HEK293 (cell line): ENCODE results near the gene STK38.

Experiments used
- CTCF ChIA-PET: fragments of 350-600 bp; formaldehyde crosslinking; extraction: SDS; loops from one replicate; lab custom pipeline; 2021; ENCODE audit warnings: antibody characterized with exemption; lab: Yijun Ruan, JAX
- POLR2A ChIA-PET: fragments of 300-600 bp; formaldehyde crosslinking; extraction: SDS; loops from one replicate; lab custom pipeline; 2020; ENCODE audit warnings: antibody characterized with exemption, inconsistent platforms; lab: Yijun Ruan, JAX
- H3K27ac ChIP-seq: fragments of 200-500 bp; sonication (Bioruptor generic); 2 replicates; pipeline ENCODE4 v1.5.1; 2014; ENCODE audit warnings: low read depth, low read length, control low read depth, inconsistent platforms; ENCODE audit errors: extremely low read depth
- H3K36me3 ChIP-seq, 2 experiments: fragments of 200-500 bp in 1 of 2; sonication (Bioruptor generic) in 1 of 2; 1 replicate in 1 of 2; 2 replicates in 1 of 2; pipeline ENCODE4 v1.5.1; 2014 to 2017; ENCODE audit warnings: inconsistent platforms in 2 of 2, low read length in 2 of 2; ENCODE audit not compliant: control insufficient read depth in 2 of 2, insufficient read depth in 1 of 2
- H3K4me1 ChIP-seq: fragments of 200-500 bp; sonication (Bioruptor generic); 2 replicates; pipeline ENCODE4 v1.5.1; 2014; ENCODE audit warnings: mild to moderate bottlenecking, low read length, inconsistent platforms; ENCODE audit not compliant: control insufficient read depth, insufficient read depth
- H3K4me3 ChIP-seq: 2 replicates; pipeline ENCODE4 v1.5.1; 2011; ENCODE audit warnings: low read depth, mild to moderate bottlenecking, control low read depth, low read length, moderate library complexity
- H3K9me3 ChIP-seq: fragments of 200-500 bp; sonication (Bioruptor generic); 2 replicates; pipeline ENCODE4 v1.5.1; 2014; ENCODE audit warnings: low read depth, low read length, inconsistent platforms; ENCODE audit not compliant: control insufficient read depth, insufficient read depth
- BCL11A ChIP-seq: fragments of 450-650 bp; formaldehyde crosslinking; IDR thresholded peaks from 2 replicates; pipeline ENCODE4 v1.5.1; 2016; ENCODE audit warnings: low read depth, missing biosample characterization, missing genetic modification characterization
- GFI1B ChIP-seq: fragments of 450-650 bp; formaldehyde crosslinking; IDR thresholded peaks from 2 replicates; pipeline ENCODE4 v1.5.1; 2016; ENCODE audit warnings: missing biosample characterization, missing genetic modification characterization
- MEIS1 ChIP-seq: sonication (generic); formaldehyde crosslinking; IDR thresholded peaks from 2 replicates; pipeline ENCODE4 v1.8.1; 2022; ENCODE audit warnings: missing genetic modification reagents, mild to moderate bottlenecking, borderline replicate concordance
- ZNF174 ChIP-seq: fragments of 450-650 bp; formaldehyde crosslinking; IDR thresholded peaks from 2 replicates; pipeline ENCODE4 v1.5.0; 2017; ENCODE audit warnings: missing biosample characterization, mild to moderate bottlenecking, missing genetic modification characterization
- ZNF239 ChIP-seq: fragments of 450-650 bp; formaldehyde crosslinking; IDR thresholded peaks from 2 replicates; pipeline ENCODE4 v1.5.1; 2016; ENCODE audit warnings: missing biosample characterization, missing genetic modification characterization
- ZNF416 ChIP-seq: fragments of 450-650 bp; formaldehyde crosslinking; IDR thresholded peaks from 2 replicates; pipeline ENCODE4 v1.5.1; 2016; ENCODE audit warnings: missing biosample characterization, missing genetic modification characterization
- ZNF558 ChIP-seq: fragments of 450-650 bp; formaldehyde crosslinking; IDR thresholded peaks from 2 replicates; pipeline ENCODE4 v1.5.1; 2016; ENCODE audit warnings: missing biosample characterization, missing genetic modification characterization
- ZNF561 ChIP-seq: fragments of 450-650 bp; IDR thresholded peaks from 2 replicates; pipeline ENCODE4 v1.5.1; 2018; ENCODE audit warnings: missing biosample characterization, missing genetic modification characterization, borderline replicate concordance
- ZNF585B ChIP-seq: fragments of 450-650 bp; formaldehyde crosslinking; IDR thresholded peaks from 2 replicates; pipeline ENCODE4 v1.5.1; 2016; ENCODE audit warnings: missing biosample characterization, missing genetic modification characterization
- ZNF623 ChIP-seq: fragments of 450-650 bp; formaldehyde crosslinking; IDR thresholded peaks from 2 replicates; pipeline ENCODE4 v1.5.1; 2016; ENCODE audit warnings: missing biosample characterization, missing genetic modification characterization
- ZNF626 ChIP-seq: fragments of 450-650 bp; sonication (Bioruptor Pico); formaldehyde crosslinking; IDR thresholded peaks from 2 replicates; pipeline ENCODE4 v1.5.1; 2018; ENCODE audit warnings: missing biosample characterization, missing genetic modification characterization, inconsistent platforms
- ZNF654 ChIP-seq: fragments of 450-650 bp; formaldehyde crosslinking; IDR thresholded peaks from 2 replicates; pipeline ENCODE4 v1.5.1; 2016; ENCODE audit warnings: low read depth, missing biosample characterization, missing genetic modification characterization
- ZNF660 ChIP-seq: fragments of 450-650 bp; IDR thresholded peaks from 2 replicates; pipeline ENCODE4 v1.5.1; 2018; ENCODE audit warnings: missing biosample characterization, mild to moderate bottlenecking, missing genetic modification characterization
- ZNF707 ChIP-seq: fragments of 450-650 bp; formaldehyde crosslinking; IDR thresholded peaks from 2 replicates; pipeline ENCODE4 v1.5.1; 2016; ENCODE audit warnings: missing biosample characterization, missing genetic modification characterization
- ZNF791 ChIP-seq: fragments of 450-650 bp; formaldehyde crosslinking; IDR thresholded peaks from 2 replicates; pipeline ENCODE4 v1.5.1; 2016; ENCODE audit warnings: missing biosample characterization, missing genetic modification characterization
- ZSCAN30 ChIP-seq: fragments of 450-650 bp; IDR thresholded peaks from 2 replicates; pipeline ENCODE4 v1.5.1; 2018; ENCODE audit warnings: missing biosample characterization, mild to moderate bottlenecking, missing genetic modification characterization, moderate library complexity
- TF ChIP-seq, protein P1 (sequence below): fragments of 450-650 bp; formaldehyde crosslinking; IDR thresholded peaks from 2 replicates; pipeline ENCODE4 v1.5.1; 2016; ENCODE audit warnings: missing biosample characterization, missing genetic modification characterization, low read depth
- TF ChIP-seq, protein P2 (sequence below): fragments of 450-650 bp; formaldehyde crosslinking; IDR thresholded peaks from 2 replicates; pipeline ENCODE4 v1.5.1; 2016; ENCODE audit warnings: missing biosample characterization, missing genetic modification characterization
- TF ChIP-seq, protein P3 (sequence below): fragments of 450-650 bp; formaldehyde crosslinking; conservative IDR thresholded peaks from 2 replicates; pipeline ENCODE4 v1.5.1; 2016; ENCODE audit warnings: low read depth, missing biosample characterization, missing genetic modification characterization

Gene STK38

DNA sequence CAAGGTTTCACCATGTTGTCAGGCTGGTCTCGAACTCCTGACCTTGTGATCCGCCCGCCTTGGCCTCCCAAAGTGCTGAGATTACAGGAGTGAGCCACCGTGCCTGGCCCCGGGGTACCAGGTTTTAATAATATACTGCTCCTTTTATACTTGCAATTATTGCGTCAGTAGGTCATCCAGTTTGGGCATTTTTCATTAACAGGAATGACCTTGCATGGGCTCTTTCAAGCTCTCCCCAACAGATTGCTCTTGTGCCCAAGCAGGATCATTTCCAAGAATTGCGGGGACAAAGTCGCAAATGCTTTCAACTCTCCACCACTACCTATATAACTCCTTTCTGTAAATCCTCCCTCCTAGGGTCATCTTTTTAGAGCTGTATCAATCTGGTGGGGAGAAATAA, 23.8 kb downstream of the STK38 start:
- peaks cover 20 to 64% of the 10 kb centered on the region in 2 experiments for H3K36me3 ChIP-seq
- ChIA-PET CTCF (no interaction called here), POLR2A (no interaction called here)
- TF ChIP-seq ZNF174: no peak
- no peak for TF ChIP-seq MEIS1 (CRISPR knock-in tag)
- TF ChIP-seq ZNF660 (tag by site-specific recombination): no peak
- no peak for TF ChIP-seq ZNF416 (tag by site-specific recombination)
- no peak for TF ChIP-seq ZNF707 (tag by site-specific recombination)
- TF ChIP-seq ZNF585B (tag by site-specific recombination): no peak
- TF ChIP-seq ZNF558 (tag by site-specific recombination): no peak
- no peak for TF ChIP-seq ZNF623 (tag by site-specific recombination)
- TF ChIP-seq GFI1B: no peak
- no peak for TF ChIP-seq ZNF239 (tag by site-specific recombination)
- TF ChIP-seq ZNF626 (tag by site-specific recombination): no peak
- no peak for TF ChIP-seq ZNF654 (tag by site-specific recombination)
- TF ChIP-seq, protein P1, sequence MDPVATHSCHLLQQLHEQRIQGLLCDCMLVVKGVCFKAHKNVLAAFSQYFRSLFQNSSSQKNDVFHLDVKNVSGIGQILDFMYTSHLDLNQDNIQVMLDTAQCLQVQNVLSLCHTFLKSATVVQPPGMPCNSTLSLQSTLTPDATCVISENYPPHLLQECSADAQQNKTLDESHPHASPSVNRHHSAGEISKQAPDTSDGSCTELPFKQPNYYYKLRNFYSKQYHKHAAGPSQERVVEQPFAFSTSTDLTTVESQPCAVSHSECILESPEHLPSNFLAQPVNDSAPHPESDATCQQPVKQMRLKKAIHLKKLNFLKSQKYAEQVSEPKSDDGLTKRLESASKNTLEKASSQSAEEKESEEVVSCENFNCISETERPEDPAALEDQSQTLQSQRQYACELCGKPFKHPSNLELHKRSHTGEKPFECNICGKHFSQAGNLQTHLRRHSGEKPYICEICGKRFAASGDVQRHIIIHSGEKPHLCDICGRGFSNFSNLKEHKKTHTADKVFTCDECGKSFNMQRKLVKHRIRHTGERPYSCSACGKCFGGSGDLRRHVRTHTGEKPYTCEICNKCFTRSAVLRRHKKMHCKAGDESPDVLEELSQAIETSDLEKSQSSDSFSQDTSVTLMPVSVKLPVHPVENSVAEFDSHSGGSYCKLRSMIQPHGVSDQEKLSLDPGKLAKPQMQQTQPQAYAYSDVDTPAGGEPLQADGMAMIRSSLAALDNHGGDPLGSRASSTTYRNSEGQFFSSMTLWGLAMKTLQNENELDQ: no peak
- H3K27ac ChIP-seq: no peak overlapping the region
- H3K9me3 ChIP-seq: no peaks in the 10 kb centered on the region
- no peaks in the 10 kb centered on the region for H3K4me1 ChIP-seq
- no peak overlapping the region for H3K4me3 ChIP-seq

DNA sequence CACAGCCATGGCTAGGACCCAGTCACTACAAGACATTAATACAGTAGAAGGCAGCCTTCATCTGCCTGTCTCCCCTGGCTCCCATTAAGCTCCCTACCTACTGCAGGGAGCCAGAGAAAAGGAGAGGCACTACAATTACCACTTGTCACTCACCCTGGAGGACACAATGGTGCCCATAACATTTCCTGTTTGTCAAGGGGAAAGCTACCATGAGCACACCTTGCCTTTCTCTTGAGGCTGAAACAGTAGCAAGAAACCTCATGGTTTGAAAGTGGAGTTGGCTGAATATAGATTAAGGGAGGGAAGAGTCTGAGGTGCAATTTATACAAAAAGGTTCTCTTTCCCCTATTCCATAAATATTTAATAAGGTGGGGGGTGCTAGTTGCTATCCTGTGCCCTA, 27.9 kb downstream of the STK38 start:
- H3K9me3 ChIP-seq: no peaks in the 10 kb centered on the region
- no peak overlapping the region for H3K27ac ChIP-seq
- CTCF ChIA-PET: interaction anchor here (0.6 to 2.0 kb wide), 4 partner anchors 12 to 947 kb away, joined by 3 to 5 read pairs (median 4); no protein-coding TSS in a partner anchor
- peaks cover 20 to 78% of the 10 kb centered on the region in 2 experiments for H3K36me3 ChIP-seq
- TF ChIP-seq ZNF561 (tag by site-specific recombination): no peak
- 0 out of 2 replicates have a peak, but pooled peaks have one; percentile 35 for TF ChIP-seq MEIS1 (CRISPR knock-in tag)
- no peaks in the 10 kb centered on the region for H3K4me1 ChIP-seq
- POLR2A ChIA-PET: no interaction called here
- H3K4me3 ChIP-seq: no peak overlapping the region

DNA sequence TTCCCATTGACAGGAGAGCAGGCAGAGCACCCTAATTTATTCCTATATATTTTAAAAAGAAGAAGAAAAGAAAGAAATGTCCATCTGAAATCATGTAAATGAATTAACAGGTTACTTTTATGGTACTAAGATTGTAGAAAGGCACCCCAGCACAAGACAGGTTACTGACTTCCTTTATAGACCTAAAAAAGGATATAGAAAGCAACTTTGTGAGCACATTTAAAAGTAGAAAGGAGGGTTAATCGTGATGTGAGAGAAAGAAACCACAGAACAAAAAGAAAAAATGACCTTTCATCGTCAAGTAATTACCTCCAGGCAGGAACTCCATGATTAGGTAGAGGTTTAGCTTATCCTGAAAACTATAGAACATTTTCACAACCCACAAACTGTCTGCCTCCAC, 29.9 kb downstream of the STK38 start:
- no peaks in the 10 kb centered on the region for H3K9me3 ChIP-seq
- ChIA-PET POLR2A (no interaction called here), CTCF (interaction anchor here (1.7 kb wide), 1 partner anchor 242 kb away, joined by 7 read pairs; no protein-coding TSS in a partner anchor)
- H3K36me3 ChIP-seq: peaks cover 26 to 66% of the 10 kb centered on the region in 2 experiments
- H3K4me3 ChIP-seq: no peak overlapping the region
- no peak overlapping the region for H3K27ac ChIP-seq
- H3K4me1 ChIP-seq: no peaks in the 10 kb centered on the region
- TF ChIP-seq BCL11A (tag by site-specific recombination) (no peak), ZNF791 (no peak), ZSCAN30 (tag by site-specific recombination) (no peak)
- TF ChIP-seq, protein P1: no peak
- TF ChIP-seq, protein P2, sequence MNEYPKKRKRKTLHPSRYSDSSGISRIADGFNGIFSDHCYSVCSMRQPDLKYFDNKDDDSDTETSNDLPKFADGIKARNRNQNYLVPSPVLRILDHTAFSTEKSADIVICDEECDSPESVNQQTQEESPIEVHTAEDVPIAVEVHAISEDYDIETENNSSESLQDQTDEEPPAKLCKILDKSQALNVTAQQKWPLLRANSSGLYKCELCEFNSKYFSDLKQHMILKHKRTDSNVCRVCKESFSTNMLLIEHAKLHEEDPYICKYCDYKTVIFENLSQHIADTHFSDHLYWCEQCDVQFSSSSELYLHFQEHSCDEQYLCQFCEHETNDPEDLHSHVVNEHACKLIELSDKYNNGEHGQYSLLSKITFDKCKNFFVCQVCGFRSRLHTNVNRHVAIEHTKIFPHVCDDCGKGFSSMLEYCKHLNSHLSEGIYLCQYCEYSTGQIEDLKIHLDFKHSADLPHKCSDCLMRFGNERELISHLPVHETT (tag by site-specific recombination): no peak
- TF ChIP-seq, protein P3, sequence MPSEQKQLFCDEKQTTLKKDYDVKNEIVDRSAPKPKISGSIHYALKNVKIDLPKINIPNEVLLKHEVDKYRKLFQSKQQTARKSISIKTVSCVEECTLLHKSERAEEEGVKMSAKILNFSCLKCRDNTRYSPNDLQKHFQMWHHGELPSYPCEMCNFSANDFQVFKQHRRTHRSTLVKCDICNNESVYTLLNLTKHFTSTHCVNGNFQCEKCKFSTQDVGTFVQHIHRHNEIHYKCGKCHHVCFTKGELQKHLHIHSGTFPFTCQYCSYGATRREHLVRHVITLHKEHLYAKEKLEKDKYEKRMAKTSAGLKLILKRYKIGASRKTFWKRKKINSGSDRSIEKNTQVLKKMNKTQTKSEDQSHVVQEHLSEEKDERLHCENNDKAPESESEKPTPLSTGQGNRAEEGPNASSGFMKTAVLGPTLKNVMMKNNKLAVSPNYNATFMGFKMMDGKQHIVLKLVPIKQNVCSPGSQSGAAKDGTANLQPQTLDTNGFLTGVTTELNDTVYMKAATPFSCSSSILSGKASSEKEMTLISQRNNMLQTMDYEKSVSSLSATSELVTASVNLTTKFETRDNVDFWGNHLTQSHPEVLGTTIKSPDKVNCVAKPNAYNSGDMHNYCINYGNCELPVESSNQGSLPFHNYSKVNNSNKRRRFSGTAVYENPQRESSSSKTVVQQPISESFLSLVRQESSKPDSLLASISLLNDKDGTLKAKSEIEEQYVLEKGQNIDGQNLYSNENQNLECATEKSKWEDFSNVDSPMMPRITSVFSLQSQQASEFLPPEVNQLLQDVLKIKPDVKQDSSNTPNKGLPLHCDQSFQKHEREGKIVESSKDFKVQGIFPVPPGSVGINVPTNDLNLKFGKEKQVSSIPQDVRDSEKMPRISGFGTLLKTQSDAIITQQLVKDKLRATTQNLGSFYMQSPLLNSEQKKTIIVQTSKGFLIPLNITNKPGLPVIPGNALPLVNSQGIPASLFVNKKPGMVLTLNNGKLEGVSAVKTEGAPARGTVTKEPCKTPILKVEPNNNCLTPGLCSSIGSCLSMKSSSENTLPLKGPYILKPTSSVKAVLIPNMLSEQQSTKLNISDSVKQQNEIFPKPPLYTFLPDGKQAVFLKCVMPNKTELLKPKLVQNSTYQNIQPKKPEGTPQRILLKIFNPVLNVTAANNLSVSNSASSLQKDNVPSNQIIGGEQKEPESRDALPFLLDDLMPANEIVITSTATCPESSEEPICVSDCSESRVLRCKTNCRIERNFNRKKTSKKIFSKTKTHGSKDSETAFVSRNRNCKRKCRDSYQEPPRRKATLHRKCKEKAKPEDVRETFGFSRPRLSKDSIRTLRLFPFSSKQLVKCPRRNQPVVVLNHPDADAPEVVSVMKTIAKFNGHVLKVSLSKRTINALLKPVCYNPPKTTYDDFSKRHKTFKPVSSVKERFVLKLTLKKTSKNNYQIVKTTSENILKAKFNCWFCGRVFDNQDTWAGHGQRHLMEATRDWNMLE (tag by site-specific recombination): no peak
